ENCODE measurements around the gene E2F8.

Gene E2F8

GRCh38 chr11:19240420-19241259 is at the start of gene E2F8:
Gene E2F8, minus strand, starts transcription at chr11:19240945. Its CDS starts 824 bp downstream, at chr11:19240121.
- H3K4me3 ChIP-seq: peak within 1 kb of the TSS; percentile 90
- H3K27ac ChIP-seq: no peak within 1 kb of the TSS
- TF ChIP-seq CTCF (IDR thresholded peaks at IDR 0.05): no peak
- DNase-seq (ENCODE audit: low spot score): peak; percentile 89

GRCh38 chr11:19290356-19290755 is 49.6 kb upstream of the E2F8 start:
- DNase-seq (ENCODE audit: low spot score): no peak
- Histone ChIP-seq H3K4me3 (no peak overlapping the region), H3K27ac (no peak overlapping the region)
- no peak for TF ChIP-seq CTCF (IDR thresholded peaks at IDR 0.05)

- DNase-seq (ENCODE audit: low spot score): no peak
These were observed 47.5 kb upstream of the E2F8 start for GRCh38 chr11:19288256-19288655.

GRCh38 chr11:19286411-19286810 is 45.7 kb upstream of the E2F8 start:
- no peak for DNase-seq (ENCODE audit: low spot score)
- no peak for TF ChIP-seq CTCF (IDR thresholded peaks at IDR 0.05)
- no peak overlapping the region for H3K27ac ChIP-seq
- no peak overlapping the region for H3K4me3 ChIP-seq

More at GRCh38 chr11:19288256-19288655, 47.5 kb upstream of the E2F8 start:
- no peak for TF ChIP-seq CTCF (IDR thresholded peaks at IDR 0.05)
- no peak overlapping the region for H3K4me3 ChIP-seq
- H3K27ac ChIP-seq: no peak overlapping the region

GRCh38 chr11:19284881-19285280 is 44.1 kb upstream of the E2F8 start:
- Histone ChIP-seq H3K4me3 (no peak overlapping the region), H3K27ac (no peak overlapping the region)
- TF ChIP-seq CTCF (IDR thresholded peaks at IDR 0.05): no peak
- no peak for DNase-seq (ENCODE audit: low spot score)

- DNase-seq (ENCODE audit: low spot score): no peak
- no peak overlapping the region for H3K4me3 ChIP-seq
- TF ChIP-seq CTCF (IDR thresholded peaks at IDR 0.05): no peak
- H3K27ac ChIP-seq: no peak overlapping the region
These were observed 43.2 kb upstream of the E2F8 start for GRCh38 chr11:19283991-19284390.

- no peak for TF ChIP-seq CTCF (IDR thresholded peaks at IDR 0.05)
These were observed 40.8 kb upstream of the E2F8 start for GRCh38 chr11:19281555-19281954.

More at GRCh38 chr11:19281555-19281954, 40.8 kb upstream of the E2F8 start:
- DNase-seq (ENCODE audit: low spot score): no peak
- Histone ChIP-seq H3K4me3 (no peak overlapping the region), H3K27ac (no peak overlapping the region)
